K562 (cell line): ENCODE measurements around the gene ZNF582. TPM values are rescaled to one million over a fixed set of nuclear protein-coding genes. Genes with fewer than 3 reads are reported as not detected.
A peak's percentile ranks its signal among the peaks of the same experiment; 100 is the strongest.

Experiments
- ELF2 ChIP-seq: fragments of 250-450 bp; sonication (Bioruptor Pico); IDR thresholded peaks from 2 replicates; pipeline ENCODE4 v1.5.0; 2021; ENCODE audit warnings: mild to moderate bottlenecking
- HMGXB4 ChIP-seq: sonication (generic); formaldehyde crosslinking; IDR thresholded peaks from 2 replicates; pipeline ENCODE4 v1.8.1; 2023; ENCODE audit warnings: mild to moderate bottlenecking, missing genetic modification reagents
- LARP7 ChIP-seq: fragments of 450-650 bp; IDR thresholded peaks from 2 replicates; pipeline ENCODE4 v1.6.1; 2016
- MBD1 ChIP-seq: fragments of 250-450 bp; sonication (Bioruptor Pico); IDR thresholded peaks from 2 replicates; pipeline ENCODE4 v1.8.0; 2022; ENCODE audit warnings: inconsistent platforms
- NFIC ChIP-seq: fragments of 450-650 bp; IDR thresholded peaks from 2 replicates; pipeline ENCODE4 v1.6.1; 2017; ENCODE audit warnings: mild to moderate bottlenecking, inconsistent platforms
- NFRKB ChIP-seq: fragments of 450-650 bp; IDR thresholded peaks from 2 replicates; pipeline ENCODE4 v1.6.1; 2016; ENCODE audit warnings: low read depth
- PURB ChIP-seq: sonication (generic); formaldehyde crosslinking; IDR thresholded peaks from 2 replicates; pipeline ENCODE4 v1.9.0; 2021; ENCODE audit warnings: low read depth, mild to moderate bottlenecking, missing genetic modification reagents
- RFX5 ChIP-seq: IDR thresholded peaks from 2 replicates; pipeline ENCODE4 v1.6.1; 2011; ENCODE audit warnings: low read depth, mild to moderate bottlenecking, improper control_type of control experiment, low read length
- SIN3B ChIP-seq: fragments of 450-650 bp; IDR thresholded peaks from 2 replicates; pipeline ENCODE4 v1.6.1; 2017; ENCODE audit warnings: low read depth, mild to moderate bottlenecking, moderate library complexity
- TEAD2 ChIP-seq: fragments of 450-650 bp; IDR thresholded peaks from 2 replicates; pipeline ENCODE4 v1.6.1; 2016; ENCODE audit warnings: missing genetic modification characterization, control low read depth, missing compliant biosample characterization
- ZBTB7A ChIP-seq: IDR thresholded peaks from 2 replicates; pipeline ENCODE4 v1.6.1; 2011; ENCODE audit warnings: low read depth, mild to moderate bottlenecking, low read length, moderate library complexity, borderline replicate concordance; ENCODE audit not compliant: control insufficient read depth
- ZNF146 ChIP-seq: IDR thresholded peaks from one replicate; pipeline ENCODE4 v1.6.1; 2018; ENCODE audit warnings: missing compliant biosample characterization; ENCODE audit not compliant: unreplicated experiment
- ZNF24 ChIP-seq: fragments of 450-650 bp; IDR thresholded peaks from 2 replicates; pipeline ENCODE4 v1.6.1; 2016
- ZNF354B ChIP-seq: fragments of 250-450 bp; sonication (Bioruptor Pico); IDR thresholded peaks from 2 replicates; pipeline ENCODE4 v1.4.0; 2020
- ZNF75A ChIP-seq: fragments of 450-650 bp; formaldehyde crosslinking; IDR thresholded peaks from 2 replicates; pipeline ENCODE4 v1.4.0; 2020; ENCODE audit warnings: mild to moderate bottlenecking
- polyA plus RNA-seq, 8 experiments: library from polyadenylated mRNA; depleted of rRNA in 4 of 8; stranded (reverse) in 5 of 8; unstranded in 3 of 8; fragments of >200 nt; fragmentation: Nextera tagmentation in 2 of 8; fragmentation: Illumina TruSeq in 1 of 8; extraction: Ambion mirVana in 2 of 8; extraction: Trizol in 1 of 8; gene quantifications; 2 replicates each; pipeline versions ENCODE4 v1.2.1 to v1.2.3, GENCODE V29; 2011 to 2014; ENCODE audit warnings: inconsistent platforms in 1 of 8, missing spikeins in 1 of 8
- total RNA-seq, 7 experiments: library from RNA; depleted of rRNA in 6 of 7; stranded (reverse); fragments of >200 nt in 6 of 7; fragmentation: Illumina TruSeq in 2 of 7; extraction: Trizol in 2 of 7; gene quantifications; 2 replicates each; pipeline versions ENCODE4 v1.2.1 to v1.2.3, GENCODE V29; 2011 to 2021; ENCODE audit warnings: low replicate concordance in 1 of 7
- TF ChIP-seq, protein P1 (sequence below): IDR thresholded peaks from 3 replicates; pipeline ENCODE4 v1.6.1; 2011; ENCODE audit warnings: borderline replicate concordance, mild to moderate bottlenecking, moderate library complexity; ENCODE audit not compliant: insufficient read length; ENCODE audit errors: extremely low read depth

The ZNF582 gene
- total and polyA plus RNA-seq, 9 of the 15 experiments (the other 6 are each of a cell fraction or from before 2014, with no cell fraction given), result 0.72 to 3.3 (median 1.6) TPM

GRCh38 chr19:56393119-56394012 lies at the start of gene ZNF582 (continued):
- TF ChIP-seq MBD1, result peak; percentile 95
- TF ChIP-seq PURB (CRISPR knock-in tag), result no peak
- no peak for TF ChIP-seq ZNF75A (CRISPR knock-in tag)
- peak; percentile 100 for TF ChIP-seq ZBTB7A
- no peak for TF ChIP-seq NFRKB
- no peak for TF ChIP-seq ZNF354B (CRISPR knock-in tag)
- no peak for TF ChIP-seq LARP7
- peak; percentile 72; the same call in 1 of the 2 replicates for TF ChIP-seq SIN3B
- no peak for TF ChIP-seq TEAD2 (tag)
- no peak for TF ChIP-seq RFX5
- TF ChIP-seq ELF2, result no peak
- no peak for TF ChIP-seq ZNF146
- peak; percentile 58 for TF ChIP-seq HMGXB4 (CRISPR knock-in tag)
- peak; percentile 30; the same call in 1 of the 2 replicates for TF ChIP-seq NFIC
- 0 out of 2 replicates have a peak, but pooled peaks have one; percentile 31 for TF ChIP-seq ZNF24
- TF ChIP-seq, protein P1, sequence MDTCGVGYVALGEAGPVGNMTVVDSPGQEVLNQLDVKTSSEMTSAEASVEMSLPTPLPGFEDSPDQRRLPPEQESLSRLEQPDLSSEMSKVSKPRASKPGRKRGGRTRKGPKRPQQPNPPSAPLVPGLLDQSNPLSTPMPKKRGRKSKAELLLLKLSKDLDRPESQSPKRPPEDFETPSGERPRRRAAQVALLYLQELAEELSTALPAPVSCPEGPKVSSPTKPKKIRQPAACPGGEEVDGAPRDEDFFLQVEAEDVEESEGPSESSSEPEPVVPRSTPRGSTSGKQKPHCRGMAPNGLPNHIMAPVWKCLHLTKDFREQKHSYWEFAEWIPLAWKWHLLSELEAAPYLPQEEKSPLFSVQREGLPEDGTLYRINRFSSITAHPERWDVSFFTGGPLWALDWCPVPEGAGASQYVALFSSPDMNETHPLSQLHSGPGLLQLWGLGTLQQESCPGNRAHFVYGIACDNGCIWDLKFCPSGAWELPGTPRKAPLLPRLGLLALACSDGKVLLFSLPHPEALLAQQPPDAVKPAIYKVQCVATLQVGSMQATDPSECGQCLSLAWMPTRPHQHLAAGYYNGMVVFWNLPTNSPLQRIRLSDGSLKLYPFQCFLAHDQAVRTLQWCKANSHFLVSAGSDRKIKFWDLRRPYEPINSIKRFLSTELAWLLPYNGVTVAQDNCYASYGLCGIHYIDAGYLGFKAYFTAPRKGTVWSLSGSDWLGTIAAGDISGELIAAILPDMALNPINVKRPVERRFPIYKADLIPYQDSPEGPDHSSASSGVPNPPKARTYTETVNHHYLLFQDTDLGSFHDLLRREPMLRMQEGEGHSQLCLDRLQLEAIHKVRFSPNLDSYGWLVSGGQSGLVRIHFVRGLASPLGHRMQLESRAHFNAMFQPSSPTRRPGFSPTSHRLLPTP, result peak; percentile 94
